DOHH2 (cell line): ENCODE data around the gene SPECC1L.

Source experiments
- H3F3A ChIP-seq: fragments of 200-600 bp; sonication (generic), shearing (Covaris generic); 2 replicates; pipeline ENCODE4 v1.6.0; 2016; ENCODE audit warnings: antibody characterized with exemption, mild to moderate bottlenecking; ENCODE audit not compliant: control insufficient read depth, insufficient read depth
- H3K27ac ChIP-seq: fragments of 200-600 bp; sonication (generic); 2 replicates; pipeline ENCODE4 v1.5.1; 2014; ENCODE audit warnings: low read depth, mild to moderate bottlenecking, low read length, moderate library complexity
- H3K27me3 ChIP-seq: fragments of 200-600 bp; sonication (generic); 2 replicates; pipeline ENCODE4 v1.6.1; 2014; ENCODE audit warnings: mild to moderate bottlenecking, low read length, mixed read lengths; ENCODE audit not compliant: control insufficient read depth
- H3K36me3 ChIP-seq: fragments of 200-600 bp; sonication (generic); 2 replicates; pipeline ENCODE4 v1.6.1; 2014; ENCODE audit warnings: mild to moderate bottlenecking, low read length, moderate library complexity, mixed read lengths; ENCODE audit not compliant: control insufficient read depth
- H3K4me1 ChIP-seq: fragments of 200-600 bp; sonication (generic); 2 replicates; pipeline ENCODE4 v1.6.1; 2014; ENCODE audit warnings: mild to moderate bottlenecking, low read length, mixed read lengths; ENCODE audit not compliant: control insufficient read depth
- H3K4me2 ChIP-seq: fragments of 200-600 bp; sonication (generic); 2 replicates; pipeline ENCODE4 v1.6.0; 2014; ENCODE audit warnings: mild to moderate bottlenecking, low read length, moderate library complexity
- H3K4me3 ChIP-seq: fragments of 200-600 bp; sonication (generic); 2 replicates; pipeline ENCODE4 v1.5.1; 2014; ENCODE audit warnings: mild to moderate bottlenecking, low read length, mixed read lengths
- H3K79me2 ChIP-seq: fragments of 200-600 bp; sonication (generic); 2 replicates; pipeline ENCODE4 v1.6.1; 2014; ENCODE audit warnings: mild to moderate bottlenecking, low read length, mixed read lengths; ENCODE audit not compliant: control insufficient read depth
- H3K9me2 ChIP-seq: fragments of 200-600 bp; sonication (generic); replicated peaks from 2 replicates; pipeline ENCODE4 v1.6.1; 2014; ENCODE audit warnings: mild to moderate bottlenecking, low read length, mixed read lengths; ENCODE audit not compliant: control insufficient read depth
- H3K9me3 ChIP-seq: fragments of 200-600 bp; sonication (generic); 2 replicates; pipeline ENCODE4 v1.6.1; 2014; ENCODE audit warnings: antibody characterized with exemption, low read length, mixed read lengths; ENCODE audit not compliant: control insufficient read depth, insufficient read depth
- H4K20me1 ChIP-seq: fragments of 200-600 bp; sonication (generic); 2 replicates; pipeline ENCODE4 v1.6.0; 2014; ENCODE audit warnings: low read depth, mild to moderate bottlenecking, antibody characterized with exemption, low read length, moderate library complexity; ENCODE audit not compliant: control insufficient read depth, insufficient read depth
- CTCF ChIP-seq: fragments of 200-600 bp; sonication (generic); IDR thresholded peaks from one replicate; pipeline ENCODE4 v1.5.1; 2014; ENCODE audit warnings: antibody characterized with exemption, mild to moderate bottlenecking, low read depth, low read length; ENCODE audit not compliant: poor library complexity, severe bottlenecking
- EZH2phosphoT487 ChIP-seq: fragments of 200-600 bp; sonication (generic); IDR thresholded peaks from 2 replicates; pipeline ENCODE4 v1.6.1; 2017; ENCODE audit warnings: borderline replicate concordance, mild to moderate bottlenecking, antibody characterized with exemption, low read length, moderate library complexity, mixed read lengths

SPECC1L gene

GRCh38 chr22:24432059-24432853 lies 161.6 kb downstream of the SPECC1L start:
- Histone ChIP-seq H4K20me1 (no peaks in the 10 kb centered on the region), H3K4me2 (peak overlapping the region; percentile 96), H3K9me3 (no peaks in the 10 kb centered on the region), H3F3A (peaks cover 45% of the 10 kb centered on the region), H3K27me3 (no peaks in the 10 kb centered on the region), H3K27ac (peak overlapping the region; percentile 98), H3K9me2 (no peaks in the 10 kb centered on the region), H3K79me2 (peaks cover 82% of the 10 kb centered on the region), H3K4me1 (peaks cover 98% of the 10 kb centered on the region), H3K4me3 (peak overlapping the region; percentile 70), H3K36me3 (peaks cover 63% of the 10 kb centered on the region)
- no peak for TF ChIP-seq EZH2phosphoT487
- TF ChIP-seq CTCF = no peak

DNA sequence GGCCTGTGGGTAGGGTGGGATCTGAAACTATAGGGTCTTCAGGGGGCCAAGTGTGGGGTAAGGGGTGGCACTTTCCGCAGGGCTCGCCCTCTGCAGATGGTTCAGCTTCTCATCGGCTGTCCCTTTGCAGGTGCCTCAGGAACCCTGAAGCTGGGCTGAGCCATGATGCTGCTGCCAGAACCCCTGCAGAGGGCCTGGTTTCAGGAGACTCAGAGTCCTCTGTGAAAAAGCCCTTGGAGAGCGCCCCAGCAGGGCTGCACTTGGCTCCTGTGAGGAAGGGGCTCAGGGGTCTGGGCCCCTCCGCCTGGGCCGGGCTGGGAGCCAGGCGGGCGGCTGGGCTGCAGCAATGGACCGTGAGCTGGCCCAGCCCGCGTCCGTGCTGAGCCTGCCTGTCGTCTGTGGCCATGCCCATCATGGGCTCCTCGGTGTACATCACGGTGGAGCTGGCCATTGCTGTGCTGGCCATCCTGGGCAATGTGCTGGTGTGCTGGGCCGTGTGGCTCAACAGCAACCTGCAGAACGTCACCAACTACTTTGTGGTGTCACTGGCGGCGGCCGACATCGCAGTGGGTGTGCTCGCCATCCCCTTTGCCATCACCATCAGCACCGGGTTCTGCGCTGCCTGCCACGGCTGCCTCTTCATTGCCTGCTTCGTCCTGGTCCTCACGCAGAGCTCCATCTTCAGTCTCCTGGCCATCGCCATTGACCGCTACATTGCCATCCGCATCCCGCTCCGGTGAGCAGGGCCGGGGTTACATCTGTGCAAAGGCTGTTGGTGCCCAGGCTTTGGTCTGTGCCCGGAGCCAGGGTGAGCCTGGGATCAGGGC lies 162.6 kb downstream of the SPECC1L start:
- Histone ChIP-seq H3K4me3 (peak overlapping the region; percentile 70), H3K27me3 (no peaks in the 10 kb centered on the region), H3K4me1 (peaks cover 100% of the 10 kb centered on the region)

GRCh38 chr22:24433828-24434470 lies 163.3 kb downstream of the SPECC1L start:
- Histone ChIP-seq H3K36me3 (peaks cover 62% of the 10 kb centered on the region), H3K79me2 (peaks cover 81% of the 10 kb centered on the region), H3F3A (peaks cover 46% of the 10 kb centered on the region), H4K20me1 (peaks cover 4% of the 10 kb centered on the region), H3K9me2 (no peaks in the 10 kb centered on the region), H3K27ac (peak overlapping the region; percentile 98), H3K4me3 (peak overlapping the region; percentile 70), H3K27me3 (no peaks in the 10 kb centered on the region), H3K4me2 (peak overlapping the region; percentile 96), H3K4me1 (peaks cover 98% of the 10 kb centered on the region), H3K9me3 (no peaks in the 10 kb centered on the region)
- TF ChIP-seq CTCF = no peak
- TF ChIP-seq EZH2phosphoT487 = no peak

More for the DNA sequence above, 162.6 kb downstream of the SPECC1L start:
- Histone ChIP-seq H3K4me2 (peak overlapping the region; percentile 96), H3K36me3 (peaks cover 63% of the 10 kb centered on the region), H4K20me1 (peaks cover 1% of the 10 kb centered on the region; the same call in 1 of the 2 replicates), H3K9me3 (no peaks in the 10 kb centered on the region), H3K9me2 (no peaks in the 10 kb centered on the region), H3K79me2 (peaks cover 82% of the 10 kb centered on the region), H3K27ac (peak overlapping the region; percentile 98), H3F3A (peaks cover 50% of the 10 kb centered on the region)
- TF ChIP-seq EZH2phosphoT487 (no peak), CTCF (no peak)
